ENCODE results near the gene RPA3.

The RPA3 gene

GRCh38 chr7:7731732-7732131, 13.3 kb upstream of the RPA3 start:
- no peak for DNase-seq

DNA sequence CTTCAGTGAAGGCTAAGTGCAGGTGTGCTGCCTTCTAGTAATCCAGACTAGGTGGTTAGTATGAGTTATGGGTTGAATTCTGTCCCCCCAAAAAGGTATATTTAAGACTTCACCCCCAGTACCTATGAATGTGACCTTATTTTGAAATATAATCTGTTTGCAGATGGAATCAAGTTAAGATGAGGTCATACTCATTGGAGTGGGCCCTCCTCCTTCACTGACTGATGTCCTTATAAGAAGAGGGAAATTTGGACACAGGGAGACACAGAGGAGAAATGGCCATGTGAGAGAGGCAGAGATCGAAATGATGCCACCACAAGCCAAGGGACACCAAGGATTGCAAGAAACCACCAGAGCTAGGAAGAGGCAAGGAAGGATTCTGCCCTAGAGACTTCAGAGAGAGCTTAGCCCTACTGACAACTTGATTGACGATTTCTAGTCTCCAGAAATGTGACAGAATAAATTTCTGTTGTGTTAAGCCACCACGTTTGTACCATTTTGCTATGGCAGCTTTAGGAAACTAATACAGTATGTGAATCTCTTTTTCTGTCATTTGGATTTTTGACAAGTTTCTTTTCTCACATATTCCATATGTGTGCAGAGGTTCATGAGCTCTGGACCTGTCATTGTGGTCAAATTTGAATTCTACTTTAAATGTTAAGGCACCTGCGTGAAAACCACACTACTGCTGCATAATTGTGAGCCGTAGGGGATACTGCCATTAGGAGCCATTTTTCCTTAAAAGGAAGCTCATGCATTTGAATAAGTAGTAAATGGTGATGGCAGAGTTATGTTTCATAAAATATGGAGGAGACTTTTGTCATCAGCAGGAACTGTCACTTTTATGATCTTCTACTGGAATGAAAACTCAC, 2.6 kb upstream of the RPA3 start:
- DNase-seq, result no peak

DNA sequence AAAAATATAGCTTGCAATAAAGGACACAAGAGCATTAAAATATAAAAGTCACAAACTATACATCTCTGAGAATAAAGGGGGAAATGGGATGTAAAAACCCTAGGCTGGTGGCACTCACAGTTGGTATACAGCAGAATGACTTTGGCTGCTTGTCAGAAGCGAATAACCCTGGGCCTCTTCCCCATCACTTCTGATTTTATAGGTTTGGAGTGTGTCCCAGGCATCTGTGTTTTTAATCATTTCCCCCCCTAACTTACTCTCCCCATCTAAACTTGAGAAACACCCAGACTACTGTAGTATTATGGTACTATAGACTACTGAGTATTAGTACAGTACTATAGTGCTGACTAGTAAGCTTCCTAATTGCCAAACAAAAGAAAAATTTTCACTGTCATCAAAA, 1.8 kb upstream of the RPA3 start:
- DNase-seq, result no peak

- peak; percentile 16 for DNase-seq
These were observed 829 bp upstream of the RPA3 start for GRCh38 chr7:7719236-7719635.

DNA sequence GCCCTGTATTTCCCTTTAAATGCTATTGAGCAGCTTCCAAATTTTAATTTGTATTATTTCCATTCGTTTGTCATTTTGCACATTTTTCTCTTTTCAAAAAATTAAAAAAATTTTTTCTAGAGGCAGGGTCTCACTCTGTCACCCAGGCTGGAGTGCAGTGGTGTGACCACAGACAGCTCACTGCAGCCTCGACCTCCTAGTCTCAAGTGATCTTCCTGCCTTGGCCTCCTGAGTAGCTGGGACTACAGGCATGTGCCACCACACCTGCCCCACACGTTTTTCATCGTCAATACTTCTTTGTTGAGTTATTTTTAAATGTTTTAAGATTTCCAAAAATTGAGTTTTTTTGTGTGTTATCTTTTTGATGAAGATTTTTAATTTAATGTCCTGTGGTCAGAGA, 4.7 kb downstream of the RPA3 start:
- no peak for DNase-seq

DNA sequence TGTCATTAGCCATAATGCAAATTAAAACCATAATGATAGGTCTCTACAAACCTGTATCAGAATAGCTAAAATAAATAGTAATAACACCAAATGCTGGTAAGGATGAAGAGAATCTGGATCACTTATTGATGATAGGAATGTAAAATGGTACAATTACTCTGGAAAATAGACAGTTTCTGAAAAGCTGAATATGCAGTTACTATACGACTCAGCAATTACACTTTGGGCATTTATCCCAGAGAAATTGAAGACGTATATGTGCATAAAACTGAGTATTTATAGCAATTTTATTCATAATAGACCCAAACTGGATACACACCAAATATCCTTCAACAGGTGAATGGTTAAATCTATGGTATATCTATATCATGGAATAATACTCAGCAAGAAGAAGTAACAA, 7.9 kb downstream of the RPA3 start:
- DNase-seq, result no peak

GRCh38 chr7:7709291-7709690, 9.1 kb downstream of the RPA3 start:
- DNase-seq, result no peak

GRCh38 chr7:7707806-7708205, 10.6 kb downstream of the RPA3 start:
- DNase-seq, result no peak

DNA sequence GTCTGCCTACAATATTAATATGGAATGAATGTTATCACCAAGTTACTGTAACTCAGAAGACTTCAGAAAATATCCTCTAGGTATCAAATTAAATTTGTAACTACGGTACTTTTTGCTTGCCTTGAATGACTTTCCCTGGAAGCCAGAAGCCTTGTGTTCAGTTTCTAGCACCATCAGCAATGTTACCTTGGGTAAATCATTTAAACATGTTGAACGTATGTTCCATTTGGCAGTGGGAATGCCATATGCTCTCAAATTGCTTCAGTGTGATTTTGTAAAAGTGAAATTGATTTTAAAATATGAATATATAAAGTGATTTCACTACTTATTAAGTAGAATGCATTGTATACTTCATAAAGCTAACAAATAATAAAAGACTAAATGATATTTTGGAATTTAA, 11.2 kb downstream of the RPA3 start:
- DNase-seq, result no peak

- DNase-seq, result no peak
These were observed 11.7 kb downstream of the RPA3 start for GRCh38 chr7:7706556-7707172.

DNA sequence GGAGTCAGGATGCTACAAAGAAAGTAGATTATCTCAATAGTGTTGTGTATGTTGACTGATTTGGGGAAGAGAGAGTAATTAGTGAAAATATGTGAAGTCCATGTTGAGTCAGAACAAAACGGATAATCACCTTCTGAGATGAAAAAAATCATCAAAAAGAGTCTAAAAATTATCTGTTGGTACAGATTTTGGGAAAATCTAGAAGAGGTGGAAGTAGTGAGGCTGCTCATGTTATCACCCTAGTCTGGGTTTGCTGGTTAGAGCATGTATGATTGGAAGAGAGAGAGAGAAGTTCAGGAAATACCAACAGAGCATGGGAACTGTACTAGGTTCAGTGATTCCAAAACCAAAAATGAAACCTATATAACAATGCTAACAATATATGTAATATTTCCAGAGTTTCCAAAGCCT, 12.3 kb downstream of the RPA3 start:
- no peak for DNase-seq

DNA sequence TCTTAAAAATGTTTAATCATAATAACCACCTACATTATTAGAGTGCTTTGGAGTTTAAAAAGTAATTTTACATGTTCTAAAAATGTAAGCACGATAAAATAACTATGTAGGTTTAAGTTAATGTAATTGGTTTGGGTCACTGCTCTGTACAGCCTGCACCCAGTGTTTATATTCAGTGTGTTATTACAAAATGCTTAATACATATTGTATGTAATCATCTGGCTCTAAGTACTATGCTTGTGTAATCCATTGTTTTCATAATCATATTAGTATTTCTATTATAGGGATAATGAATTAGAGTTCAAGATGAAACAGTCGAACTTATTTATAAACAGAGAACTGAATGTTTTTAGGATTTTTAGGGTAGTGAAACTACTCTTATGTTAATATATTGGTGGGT, 13.1 kb downstream of the RPA3 start:
- DNase-seq, result no peak

GRCh38 chr7:7704867-7705266, 13.5 kb downstream of the RPA3 start:
- no peak for DNase-seq

DNA sequence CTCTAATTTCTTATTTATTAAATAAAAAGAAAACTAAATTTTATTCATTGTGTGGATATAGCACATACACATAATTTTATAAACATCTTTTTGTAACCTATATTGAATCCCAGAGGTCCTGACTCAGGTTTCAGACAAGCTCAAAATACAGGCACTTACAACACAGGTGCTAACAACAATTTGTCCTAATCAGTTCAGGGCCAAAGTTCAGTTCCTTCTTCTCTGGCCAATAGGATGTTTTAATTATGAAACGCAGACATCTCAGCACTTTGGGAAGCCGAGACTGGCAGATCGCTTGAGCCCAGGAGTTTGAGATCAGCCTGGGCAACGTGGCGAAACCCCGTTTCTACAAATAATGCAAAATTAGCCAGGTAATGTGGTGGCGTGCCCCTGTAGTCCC, 15.0 kb downstream of the RPA3 start:
- DNase-seq, result no peak

DNA sequence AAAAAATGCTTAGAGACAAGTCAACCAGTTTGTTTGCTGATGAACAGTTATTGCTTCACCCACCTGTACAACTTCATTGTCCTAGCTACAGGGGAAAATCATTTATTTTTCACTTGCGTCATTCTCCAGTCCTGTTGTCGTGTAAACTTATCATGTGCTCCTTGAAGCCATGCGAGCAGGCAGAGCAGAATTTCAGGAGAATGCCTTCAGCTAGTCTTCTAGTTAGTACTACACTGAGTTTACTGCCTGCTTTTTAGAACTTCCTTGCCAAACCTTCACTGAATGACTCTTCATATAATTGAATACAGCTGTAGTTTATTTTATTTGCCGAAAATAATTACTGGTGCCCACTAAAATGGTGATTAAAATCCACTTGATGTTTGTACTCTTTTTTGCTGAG, 15.6 kb downstream of the RPA3 start:
- no peak for DNase-seq

GRCh38 chr7:7701527-7701926, 16.9 kb downstream of the RPA3 start:
- DNase-seq, result no peak

DNA sequence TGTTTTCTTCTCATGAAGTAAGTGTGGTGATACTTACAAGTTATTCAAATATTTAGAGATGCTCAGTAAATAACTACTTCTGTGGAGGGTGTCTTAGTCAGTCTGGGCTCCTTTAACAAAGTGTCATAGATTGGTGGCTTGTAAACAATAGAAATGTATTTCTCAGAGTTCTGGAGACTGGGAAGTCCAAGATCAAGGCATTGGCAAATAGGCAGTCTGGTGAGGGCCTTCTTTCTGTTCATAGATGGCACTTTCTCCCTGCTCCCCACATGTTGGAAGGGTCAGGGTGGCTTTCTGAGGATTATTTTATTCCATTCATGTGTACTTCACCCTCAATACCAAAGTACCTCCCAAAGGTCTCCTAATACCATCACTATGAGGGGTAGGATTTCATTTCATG, 18.4 kb downstream of the RPA3 start:
- no peak for DNase-seq

- DNase-seq, result no peak
These were observed 19.0 kb downstream of the RPA3 start for GRCh38 chr7:7699380-7699779.

- no peak for DNase-seq
These were observed 19.5 kb downstream of the RPA3 start for GRCh38 chr7:7698930-7699329.

DNA sequence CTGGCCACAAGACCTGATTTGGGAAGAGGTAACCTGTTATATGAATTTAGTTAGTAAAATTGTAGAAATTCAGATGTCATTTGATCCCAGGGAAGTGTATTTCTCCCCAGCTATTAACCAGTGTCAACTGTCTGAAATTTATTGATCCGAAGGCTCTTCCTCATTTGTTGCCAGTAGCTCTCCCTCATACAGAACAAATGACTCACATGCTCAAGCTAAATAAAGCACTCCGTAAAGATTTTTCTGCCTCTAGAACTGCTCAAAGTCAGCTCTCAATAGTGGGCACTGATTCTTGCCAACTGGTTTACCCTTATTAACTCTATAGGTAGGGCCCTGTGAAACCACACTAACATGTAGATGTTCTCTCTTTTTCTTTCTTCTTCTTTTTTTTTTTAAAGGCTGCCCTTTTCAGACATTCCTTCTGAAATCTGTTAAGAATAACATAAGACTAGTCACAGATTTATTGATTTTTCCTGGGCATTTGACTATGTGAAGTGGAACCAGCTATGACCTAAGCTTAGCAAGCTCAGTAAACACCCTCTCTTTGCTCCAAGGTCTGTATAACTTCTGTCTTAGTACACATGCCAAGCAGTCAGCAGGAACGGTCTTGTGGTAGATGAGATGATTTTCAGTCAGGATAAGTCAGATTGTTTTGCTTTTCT, 21.8 kb downstream of the RPA3 start:
- DNase-seq, result no peak

DNA sequence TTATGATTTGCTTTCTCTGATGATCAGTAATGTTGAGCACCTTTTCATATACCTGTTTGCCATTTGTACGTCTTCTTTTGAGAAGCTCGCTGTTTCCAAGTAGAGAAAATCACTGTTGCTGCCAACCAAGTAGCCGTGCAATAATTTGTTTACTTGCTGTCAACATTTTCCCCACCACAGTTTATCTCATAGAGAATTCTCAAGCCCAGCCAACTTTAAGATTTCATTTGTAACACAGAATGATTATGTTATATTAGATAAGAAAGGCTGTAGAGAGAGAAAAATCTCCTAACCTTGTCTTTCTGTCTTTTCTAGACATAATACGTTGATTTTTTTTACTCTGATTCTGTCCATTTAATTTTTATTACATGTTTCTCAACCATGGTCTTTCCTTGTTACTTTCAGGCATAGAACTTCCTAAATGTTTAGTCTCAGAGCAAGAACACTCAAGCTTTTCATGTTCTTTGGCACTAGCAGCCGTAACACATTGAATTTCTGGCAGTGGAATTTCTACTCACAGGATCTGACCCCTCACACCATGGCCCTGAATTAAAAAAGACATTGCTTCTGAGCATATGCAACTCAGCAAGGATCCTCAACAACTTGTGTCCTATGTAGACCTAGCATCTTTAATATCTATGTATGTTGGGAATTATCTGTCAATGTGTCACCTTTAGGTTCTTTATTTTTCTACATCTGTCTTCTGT, 23.1 kb downstream of the RPA3 start:
- DNase-seq, result no peak

GRCh38 chr7:7694542-7694941, 23.9 kb downstream of the RPA3 start:
- DNase-seq, result no peak

DNA sequence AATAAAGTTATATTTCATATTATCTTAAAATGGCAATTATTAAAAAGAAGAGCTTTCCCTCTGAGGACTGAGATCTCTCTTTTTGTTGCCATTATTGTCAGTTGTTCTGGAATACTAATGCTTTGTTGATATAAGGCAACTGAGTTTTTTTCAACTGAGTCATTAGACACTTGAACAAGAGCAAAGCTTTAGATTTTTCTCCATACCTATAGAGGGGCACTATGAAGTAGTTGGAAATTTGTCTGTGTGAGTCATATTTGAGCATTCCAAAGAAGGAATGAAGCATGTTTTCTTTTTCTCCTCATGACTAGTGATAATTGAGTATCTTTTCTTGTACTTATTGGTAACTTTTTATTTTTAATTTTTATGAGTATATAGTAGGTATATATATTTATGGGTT, 24.5 kb downstream of the RPA3 start:
- DNase-seq, result no peak

GRCh38 chr7:7688956-7689355, 29.5 kb downstream of the RPA3 start:
- DNase-seq, result no peak
